ENCODE measurements around the gene PDE9A.
"Not testable (repeated sequence)": the region's sequence is repeated elsewhere in the genome, so short reads cannot be mapped to it uniquely, and the experiment has no call there.

PDE9A gene

DNA sequence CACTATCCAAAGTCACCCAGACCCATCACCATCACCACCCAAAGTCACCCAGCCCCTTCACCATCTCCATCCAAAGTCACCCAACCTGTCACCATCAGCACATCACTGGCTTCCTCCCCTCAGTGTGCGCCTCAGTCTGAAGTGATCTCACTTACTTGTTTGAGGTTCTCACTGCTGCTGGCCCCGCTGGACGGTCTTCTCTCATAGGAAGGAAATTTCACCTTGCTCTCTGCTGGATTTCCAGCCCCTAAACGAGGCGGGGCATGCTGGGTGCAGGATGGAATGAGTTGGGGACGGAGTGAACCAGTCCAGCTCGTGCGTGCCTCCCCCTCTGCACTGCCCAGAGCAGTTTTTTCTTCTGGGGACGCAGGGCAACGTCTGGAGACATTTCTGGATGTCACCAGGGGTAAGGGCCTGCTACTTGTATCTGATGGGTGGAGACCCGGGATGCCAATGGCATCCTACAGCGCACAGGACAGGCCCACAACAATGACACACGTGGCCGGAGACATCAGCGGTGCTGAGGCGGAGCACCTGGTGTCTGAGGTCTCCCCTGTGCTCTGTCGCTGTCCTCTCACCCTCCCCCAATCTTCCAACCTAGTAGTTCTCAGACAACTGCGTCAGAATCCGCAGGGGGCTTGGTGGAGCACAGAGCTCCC lies 38.6 kb downstream of the PDE9A start:
- DNase-seq = no peak

DNA sequence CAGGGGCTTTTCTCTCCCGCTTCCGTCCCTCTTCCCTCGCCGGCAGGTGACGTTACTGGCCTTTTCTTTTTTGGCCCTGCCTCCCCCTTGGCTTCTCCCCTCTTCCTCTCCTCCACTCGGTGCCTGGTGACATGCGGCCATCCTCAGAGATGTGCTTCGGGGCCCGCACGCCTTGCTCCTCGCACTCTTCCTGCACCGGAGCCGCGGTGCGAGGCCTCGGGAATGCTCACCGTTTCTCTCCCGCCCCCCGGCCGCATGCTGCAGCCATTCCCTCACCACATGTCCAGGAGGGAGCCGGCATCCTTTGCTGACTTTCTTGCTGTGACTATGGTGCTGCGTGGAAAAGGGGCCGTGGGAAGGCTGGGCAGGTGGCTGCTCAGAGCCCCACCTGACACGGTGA lies 39.3 kb downstream of the PDE9A start:
- no peak for DNase-seq

DNA sequence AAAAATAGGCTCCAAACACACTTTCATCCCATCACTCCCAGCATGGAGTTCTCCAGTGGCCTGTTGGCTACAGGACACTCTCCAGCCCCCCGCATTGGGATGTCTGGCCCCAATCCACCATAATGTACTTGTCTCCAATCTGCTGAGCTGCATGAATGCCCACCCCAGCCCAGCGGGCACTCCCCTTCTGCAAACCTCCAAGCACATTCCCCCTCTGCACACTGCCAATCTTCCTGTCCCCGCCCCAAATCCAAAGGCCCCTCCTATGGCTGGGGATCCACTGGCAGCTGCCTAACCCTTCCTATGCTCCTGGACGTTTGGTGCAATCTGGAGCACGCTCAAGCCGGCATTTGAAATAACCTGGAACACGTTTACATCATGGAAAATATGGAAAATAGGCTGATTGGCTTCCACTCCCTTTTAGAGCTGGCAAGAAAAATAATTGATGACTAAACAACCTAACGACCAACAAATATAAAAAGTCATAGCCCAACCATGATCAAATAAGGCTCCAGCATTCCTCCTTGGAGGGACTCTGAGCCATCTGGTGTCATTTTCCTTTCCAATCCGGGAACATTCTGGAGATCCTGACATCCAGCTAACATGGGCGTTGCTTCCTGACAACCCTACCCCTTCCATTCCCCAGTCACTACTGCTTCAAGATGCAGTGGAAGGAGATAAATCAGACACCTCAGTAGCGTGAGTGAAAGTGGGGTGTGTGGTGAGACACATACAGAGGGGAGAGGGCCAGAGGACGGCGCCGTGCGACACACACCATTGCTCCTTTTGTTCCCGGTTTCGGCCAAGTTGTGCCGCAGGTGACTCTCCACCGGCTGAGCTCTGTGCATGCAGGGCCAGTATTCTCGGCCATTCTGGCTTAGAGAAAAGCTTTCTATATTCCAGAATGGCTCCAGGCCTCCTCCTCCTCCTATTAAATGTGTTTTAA lies 41.6 kb downstream of the PDE9A start:
- DNase-seq = no peak

DNA sequence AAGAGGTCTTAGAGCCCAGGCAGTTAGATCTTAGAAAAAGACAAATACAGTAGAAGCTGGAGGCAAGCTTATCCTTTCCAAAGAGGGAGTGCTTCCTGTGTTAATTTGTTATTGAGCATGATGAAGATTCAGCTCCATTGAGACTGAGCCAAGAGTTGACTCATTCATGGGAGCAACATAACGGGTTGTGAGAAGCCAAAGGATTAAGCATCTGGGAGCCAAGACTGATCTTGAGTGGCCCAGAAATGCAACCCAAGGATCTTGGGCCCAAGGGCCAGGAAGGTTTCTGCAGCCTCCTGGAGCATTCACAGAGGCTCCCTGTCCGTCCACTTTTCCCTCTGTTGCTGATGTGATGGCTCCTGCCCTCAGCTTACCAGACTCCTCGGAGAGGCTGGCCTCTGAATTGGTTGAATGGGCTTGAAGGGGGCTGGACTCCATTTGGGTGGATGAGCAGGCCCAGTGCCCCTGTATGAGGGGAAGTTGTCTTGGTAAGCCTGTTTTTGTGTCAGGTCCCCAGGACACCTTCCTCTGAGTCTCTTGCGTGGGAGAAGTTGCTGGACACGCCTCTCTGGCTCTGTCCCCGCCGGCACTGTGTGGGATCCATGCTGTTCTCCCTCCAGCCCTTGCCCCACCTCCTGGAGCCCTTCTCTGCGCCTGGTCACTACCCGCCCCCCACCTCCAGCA lies 42.4 kb downstream of the PDE9A start:
- no peak for DNase-seq

DNA sequence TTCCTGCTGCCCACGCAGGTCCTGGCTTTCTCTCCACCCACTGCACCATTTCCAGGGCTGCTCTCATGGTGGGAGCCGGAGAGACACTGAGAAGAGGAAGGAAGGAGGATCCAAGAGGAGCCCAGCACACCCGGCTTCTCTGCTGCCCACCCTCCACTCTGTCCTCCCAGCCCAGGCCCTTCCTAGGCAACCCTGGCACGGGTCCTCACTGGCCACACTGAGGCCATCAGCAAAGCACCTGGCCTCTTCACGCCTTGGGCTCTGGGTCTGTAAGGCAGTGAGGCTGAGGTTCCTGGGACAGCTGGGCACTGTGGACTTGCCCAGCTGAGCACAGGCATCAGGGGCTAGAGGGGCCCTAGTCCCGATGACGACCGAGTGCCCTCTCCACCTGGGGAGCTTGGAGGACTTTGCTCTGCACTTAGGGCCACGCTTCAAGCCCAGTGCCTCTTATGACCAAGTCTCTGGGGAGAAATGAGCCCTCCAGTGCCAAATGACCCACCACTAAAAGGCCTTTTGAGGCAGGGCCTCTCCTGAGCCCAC lies 43.1 kb downstream of the PDE9A start:
- DNase-seq = no peak

DNA sequence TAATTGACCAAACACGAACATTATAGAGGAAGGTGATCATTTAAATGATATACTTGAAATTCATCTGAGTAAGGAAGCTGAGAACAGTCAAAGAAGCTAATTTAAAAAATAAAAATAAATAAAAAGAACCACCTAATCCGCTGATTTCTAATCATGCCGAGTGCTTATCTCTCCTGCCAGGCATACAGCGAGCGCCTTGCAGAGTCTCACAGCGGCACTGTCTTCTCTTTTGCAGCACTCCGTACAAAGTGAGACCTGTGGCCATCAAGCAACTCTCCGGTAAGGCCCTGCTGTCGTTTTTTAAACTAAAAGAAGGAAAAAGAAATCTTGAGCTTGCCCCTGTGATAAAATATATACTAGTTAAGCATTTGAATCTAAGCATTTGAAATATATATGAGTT lies 45.3 kb downstream of the PDE9A start:
- DNase-seq = no peak

DNA sequence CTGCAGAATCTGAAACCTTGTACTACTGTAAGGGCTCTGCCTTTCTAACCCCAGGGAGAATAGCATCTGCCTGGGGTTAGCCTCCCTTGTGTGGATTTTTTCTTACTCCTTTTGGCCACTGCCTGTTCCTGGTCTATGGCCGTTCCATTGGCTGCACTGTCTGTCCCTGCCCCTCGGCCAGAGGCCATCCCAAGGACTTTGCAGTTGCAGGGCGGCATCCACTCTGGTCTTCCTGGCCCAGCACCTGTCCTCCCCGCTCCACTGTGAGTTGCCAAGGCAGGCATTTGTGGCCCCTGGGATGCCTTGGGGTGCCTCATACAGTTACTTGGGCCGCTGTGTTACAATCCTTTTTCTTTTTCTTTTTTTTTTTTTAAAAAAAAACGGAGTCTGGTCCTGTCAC lies 45.8 kb downstream of the PDE9A start:
- DNase-seq = no peak

DNA sequence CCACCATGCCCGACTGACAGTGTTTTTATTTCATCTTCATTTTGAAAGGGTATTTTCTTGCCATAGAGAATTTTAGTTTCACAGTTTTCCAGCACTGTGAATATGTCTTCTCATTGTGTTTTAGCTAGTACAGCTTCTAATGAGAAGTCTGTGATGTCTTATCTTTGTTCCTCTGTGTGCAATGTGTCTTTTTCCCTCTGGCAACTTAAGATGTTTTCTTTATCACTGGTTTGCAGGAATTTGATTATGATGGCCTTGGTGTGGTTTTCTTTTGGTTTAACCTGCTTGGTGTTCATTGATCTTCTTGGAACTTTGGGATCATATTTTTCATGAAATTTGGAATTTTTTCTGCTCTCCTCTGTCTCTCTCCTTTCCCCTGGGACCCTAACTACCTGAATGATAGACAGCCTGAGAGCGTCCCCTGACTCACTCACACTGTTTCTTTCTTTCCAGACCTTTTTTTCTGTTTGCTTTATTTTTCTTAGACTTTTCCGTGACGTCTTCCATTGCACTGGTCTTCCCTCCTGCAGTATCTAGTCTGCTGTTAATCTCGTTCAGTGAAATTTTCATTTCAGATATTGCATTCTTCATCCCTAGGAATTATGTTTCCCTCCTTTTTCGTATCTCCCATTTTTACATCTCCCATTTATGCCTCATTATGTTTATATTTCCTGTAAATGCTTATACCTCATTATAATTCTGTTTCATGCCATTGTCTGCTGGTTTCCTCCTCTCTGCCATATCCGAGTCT lies 48.5 kb downstream of the PDE9A start:
- DNase-seq = no peak

DNA sequence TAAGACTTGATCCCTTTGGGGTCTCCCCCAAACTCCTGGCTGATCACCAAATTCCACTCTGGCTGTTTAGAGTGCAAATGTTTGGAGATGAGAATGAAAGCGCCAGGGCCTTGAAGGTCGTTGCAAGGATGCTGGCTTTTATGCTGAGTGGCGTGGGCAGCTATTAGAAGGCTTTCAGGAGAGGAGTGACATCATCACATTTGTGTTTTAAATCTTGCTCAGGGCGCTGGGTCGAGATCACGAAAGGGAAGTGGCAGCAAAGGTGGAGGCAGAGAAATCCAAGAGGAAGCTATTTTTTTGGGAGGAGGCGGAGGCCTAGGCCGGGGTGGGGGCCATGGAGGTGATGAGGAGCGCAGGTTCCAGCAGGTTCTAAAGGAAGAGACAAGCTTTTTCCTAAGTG lies 49.3 kb downstream of the PDE9A start:
- no peak for DNase-seq

DNA sequence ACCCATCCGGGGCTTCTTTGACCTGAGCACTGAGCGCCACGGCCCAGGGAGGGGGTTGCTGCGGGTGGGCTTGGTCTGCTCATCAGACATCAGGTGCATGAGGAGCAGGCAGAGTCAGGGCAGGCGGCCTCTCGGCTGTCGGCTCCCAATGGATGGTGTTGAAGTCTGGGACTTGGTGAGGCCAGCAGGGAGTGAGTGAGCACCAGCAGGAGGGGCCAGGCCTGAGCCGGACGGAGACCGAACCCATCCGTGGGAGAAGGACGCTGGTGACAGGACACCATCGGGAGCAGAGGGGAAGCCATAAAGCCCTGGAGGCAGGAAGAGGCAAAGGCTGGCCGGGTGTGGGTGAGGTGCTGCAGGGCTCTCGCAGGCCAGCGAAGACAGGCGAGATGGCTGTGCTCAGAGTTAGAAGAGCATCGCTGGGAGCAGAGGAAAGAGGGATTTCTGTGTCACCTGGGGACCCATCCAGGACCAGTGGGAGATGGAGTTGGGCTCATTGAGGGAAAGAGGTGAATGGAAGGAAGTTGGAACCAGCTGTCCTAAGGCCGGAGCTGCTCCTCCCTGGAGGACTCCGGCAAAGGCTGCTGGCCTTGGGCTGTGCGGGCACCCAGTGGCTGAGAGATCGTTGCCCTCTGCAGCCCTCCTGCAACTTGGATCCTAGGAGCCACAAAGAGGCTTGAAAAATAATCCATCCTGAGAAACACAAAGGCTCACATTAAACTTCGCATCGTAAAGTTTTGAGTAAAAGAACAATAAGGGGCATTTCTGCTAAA lies 49.9 kb downstream of the PDE9A start:
- DNase-seq = no peak

DNA sequence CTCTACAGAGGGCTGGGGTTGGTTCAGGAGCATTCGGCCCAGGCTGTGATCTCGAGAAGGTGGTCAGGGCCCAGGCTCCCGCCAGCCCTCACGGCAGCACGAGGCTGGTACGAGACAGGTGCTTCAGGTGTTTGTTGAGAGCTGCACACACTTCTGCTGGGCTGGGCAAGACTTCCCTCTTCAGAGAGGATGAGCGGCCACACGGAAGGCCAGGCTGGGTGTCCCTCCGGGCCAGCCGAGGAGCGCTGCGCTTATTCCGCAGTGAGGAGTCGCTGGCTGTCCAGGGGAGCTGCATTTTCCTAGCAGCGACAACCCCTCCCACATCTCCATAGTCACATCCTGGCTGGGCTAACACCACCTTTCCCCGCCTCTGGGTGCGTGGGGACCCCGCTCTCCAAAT lies 50.5 kb downstream of the PDE9A start:
- DNase-seq = no peak

DNA sequence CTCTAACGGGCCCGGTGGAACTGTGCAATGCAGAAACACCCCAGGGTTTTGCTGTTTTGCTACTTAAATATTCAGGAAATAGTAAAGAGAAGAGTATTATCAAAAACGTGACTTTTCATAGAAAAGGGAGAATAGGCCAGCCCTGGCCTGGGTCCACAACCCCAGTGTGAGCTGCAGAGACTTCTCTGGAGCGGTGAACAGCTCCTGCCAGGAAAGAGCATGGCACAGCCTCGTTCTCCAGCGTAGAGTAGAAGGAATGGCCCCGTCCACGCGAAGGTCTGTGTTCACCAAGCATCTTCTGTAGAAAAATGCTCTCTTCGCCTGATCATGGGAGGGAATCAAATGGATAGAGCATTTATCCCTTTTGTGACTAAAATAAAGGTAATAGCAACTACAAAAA lies 51.4 kb downstream of the PDE9A start:
- no peak for DNase-seq

DNA sequence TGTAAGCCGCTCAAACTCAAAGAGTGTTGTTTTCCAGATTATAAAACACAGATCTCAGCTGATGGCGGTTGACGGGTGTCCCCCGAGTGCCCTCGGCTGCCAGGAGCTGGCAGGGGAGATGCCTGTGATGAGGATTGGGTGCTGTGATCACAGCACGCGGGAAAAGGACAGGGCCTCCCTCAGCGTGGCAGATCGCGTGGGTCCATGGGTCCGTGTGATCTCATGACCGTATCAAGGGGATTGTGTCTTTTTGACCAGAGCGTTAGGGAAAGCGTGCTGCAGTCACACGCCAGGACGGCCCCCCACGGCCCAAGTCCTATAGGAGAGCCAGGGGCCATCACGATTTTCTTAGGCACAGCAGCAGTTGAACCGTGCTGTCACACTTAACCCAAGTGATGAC lies 51.9 kb downstream of the PDE9A start:
- DNase-seq = no peak

DNA sequence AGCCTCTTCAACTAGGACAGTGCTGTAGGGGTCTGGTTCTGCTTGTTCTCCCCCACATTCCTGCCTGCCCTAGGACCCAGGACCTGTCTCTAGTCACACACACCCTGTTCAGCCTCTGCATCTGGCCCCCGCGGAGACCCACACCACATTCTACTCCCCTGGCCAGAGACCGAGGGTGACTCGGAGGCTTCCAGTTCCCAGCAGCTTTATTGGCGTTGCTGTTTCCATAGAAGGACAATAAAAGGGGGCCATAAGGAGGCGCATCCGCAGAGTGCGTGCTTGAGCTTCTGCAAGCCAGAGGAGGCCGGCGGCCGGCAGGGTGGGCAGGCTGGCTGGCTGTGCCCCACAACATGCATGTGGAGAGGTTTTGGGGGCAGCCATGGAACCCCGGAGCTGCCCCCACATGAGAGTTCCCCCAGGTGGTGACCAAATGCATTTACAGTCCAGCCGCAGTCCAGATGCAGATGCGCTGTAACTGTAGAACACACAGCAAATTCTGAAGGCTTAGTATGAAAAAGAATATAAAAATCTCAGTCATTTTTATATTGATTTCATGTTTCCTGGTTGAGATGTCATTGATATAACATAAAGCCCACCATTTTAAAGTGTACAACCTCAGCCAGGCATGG lies 52.4 kb downstream of the PDE9A start:
- no peak for DNase-seq

DNA sequence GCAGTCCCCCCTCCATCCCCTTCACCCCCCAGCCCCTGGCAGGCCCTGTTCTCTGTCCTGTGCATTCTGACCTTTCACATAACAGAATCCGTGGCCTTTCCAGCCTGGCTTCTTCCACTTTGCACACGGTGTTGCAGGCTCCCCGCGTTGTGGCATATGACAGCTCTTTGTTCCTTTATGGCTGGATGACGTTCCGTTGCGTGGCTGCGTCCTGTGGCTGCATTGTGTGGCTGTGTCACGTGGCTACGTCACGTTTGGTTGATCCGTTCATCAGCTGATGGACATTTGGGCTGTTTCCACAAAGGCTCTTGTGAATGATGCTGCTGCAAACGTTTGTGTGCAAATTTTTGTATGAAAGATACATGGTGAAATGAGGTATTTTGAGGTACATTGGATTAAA lies 53.3 kb downstream of the PDE9A start:
- DNase-seq = no peak

DNA sequence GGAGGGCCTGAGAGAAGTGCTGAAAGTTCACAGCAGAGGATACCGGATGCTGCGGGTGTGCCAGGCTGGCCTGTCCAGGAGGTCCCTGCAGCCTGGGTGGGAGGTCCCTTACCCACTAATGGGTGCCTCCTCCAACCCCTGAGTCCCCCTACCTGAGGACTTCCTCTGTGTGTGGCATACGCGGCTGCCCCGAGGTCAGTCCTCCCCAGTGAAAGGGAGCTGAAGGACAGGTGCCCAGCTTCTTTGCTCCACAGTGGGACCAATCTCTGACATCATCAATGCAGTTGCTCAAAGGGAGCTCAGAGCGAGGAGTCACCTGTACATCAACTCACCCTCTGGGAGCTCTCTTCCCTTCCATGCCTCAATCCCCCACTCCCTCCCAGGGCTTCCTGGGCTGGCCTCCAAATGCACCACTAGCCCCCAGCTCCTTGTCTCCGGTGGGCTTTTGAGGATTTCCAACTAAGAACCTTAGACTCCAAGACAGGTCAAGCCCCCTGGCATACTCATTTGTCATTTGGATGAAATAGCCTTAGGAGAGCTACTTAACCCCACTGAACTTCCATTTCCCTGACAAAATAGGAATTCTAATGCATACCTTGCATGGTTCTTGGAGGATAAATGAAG lies 53.9 kb downstream of the PDE9A start:
- DNase-seq = no peak

DNA sequence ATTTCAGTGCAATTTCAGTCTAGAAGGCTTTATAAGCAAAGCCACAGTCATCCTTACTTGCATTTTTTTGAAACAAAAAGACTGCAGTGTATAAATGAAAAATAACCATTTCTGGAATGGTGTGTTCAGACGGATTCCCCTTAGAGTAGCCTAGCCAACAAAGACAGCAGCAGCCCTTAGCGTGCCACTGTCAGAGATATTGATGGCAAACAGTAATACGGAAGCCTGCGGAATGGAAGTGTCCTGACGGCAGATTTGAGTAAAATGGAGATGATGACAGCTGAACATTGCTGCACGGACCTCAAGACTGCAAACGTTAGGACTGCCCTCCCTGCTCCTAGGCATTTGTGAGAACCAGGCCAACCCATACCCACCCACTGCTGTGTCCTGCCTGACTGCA lies 54.7 kb downstream of the PDE9A start:
- DNase-seq = no peak

DNA sequence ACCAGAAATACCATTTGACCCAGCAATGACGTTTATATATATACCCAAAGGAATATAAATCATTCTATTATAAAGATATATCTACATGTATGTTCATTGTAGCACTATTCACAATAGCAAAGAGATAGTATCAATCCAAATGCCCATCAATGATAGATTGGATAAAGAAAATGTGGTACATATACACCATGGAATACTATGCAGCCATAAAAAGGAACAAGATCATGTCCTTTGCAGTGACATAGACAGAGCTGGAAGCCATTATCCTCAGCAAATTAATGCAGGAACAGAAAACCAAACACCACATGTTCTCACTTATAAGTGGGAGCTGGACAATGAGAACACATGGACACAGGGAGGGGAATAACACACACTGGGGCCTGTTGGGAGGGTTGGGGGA lies 55.5 kb downstream of the PDE9A start:
- not testable (repeated sequence) for DNase-seq

DNA sequence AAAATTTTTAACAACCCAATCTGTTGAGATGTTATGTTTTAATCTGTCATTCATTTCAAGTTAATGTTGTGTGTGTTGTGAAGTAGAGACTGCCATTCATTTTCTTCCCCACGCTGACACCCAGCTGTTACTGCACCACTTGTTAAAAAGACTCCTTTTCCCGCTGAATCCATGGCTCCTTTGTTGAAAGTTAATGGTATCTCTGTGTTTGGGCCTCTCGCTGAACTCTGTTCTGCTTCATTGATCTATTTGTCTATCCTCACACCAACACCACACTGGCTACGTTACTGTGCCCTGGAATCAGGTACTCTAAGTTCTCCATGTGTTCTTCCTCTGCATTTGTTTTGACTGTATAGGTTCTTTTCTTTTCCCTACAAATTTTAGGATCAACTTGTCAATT lies 58.2 kb downstream of the PDE9A start:
- no peak for DNase-seq

DNA sequence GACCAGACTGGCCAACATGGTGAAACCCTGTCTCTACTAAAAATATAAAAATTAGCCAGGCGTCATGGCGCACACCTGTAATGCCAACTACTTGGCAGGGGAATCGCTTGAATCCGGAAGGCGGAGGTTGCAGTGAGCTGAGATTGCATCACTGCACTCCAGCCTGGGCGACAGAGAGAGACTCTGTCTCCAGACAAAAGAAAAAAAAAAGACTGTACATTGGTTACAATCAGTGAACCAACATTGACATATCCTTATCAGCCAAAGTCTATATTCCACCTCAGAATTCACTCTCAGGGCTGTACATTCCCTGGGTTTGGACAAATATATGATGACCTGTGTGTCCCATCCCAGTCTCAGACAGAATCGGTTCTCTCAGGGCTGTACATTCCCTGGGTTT lies 62.0 kb downstream of the PDE9A start:
- DNase-seq = not testable (repeated sequence)

DNA sequence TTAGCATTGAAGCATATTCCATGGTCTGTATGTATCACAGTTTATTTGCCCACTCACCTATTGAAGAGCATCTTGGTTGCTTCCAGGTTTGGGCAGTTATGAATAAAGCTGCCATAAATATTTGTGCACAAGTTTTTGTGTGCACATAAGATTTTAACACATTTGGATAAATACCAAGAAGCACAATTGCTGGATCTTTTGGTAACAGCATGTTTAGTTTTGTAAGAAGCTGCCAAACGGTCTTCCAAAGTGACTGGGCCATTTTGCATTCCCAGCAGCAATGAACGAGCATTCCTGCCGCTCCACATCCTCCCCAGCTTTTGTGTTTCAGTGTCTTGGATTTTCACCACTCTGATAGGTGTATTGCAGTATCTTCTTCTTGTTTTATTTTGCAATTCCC lies 62.7 kb downstream of the PDE9A start:
- no peak for DNase-seq
